ENCODE results near the gene CLEC18A.
A peak's percentile ranks its signal among the peaks of the same experiment; 100 is the strongest.
"Not testable (repeated sequence)": the region's sequence is repeated elsewhere in the genome, so short reads cannot be mapped to it uniquely, and the experiment has no call there.

Gene CLEC18A

GRCh38 chr16:69952116-69952515 lies 982 bp downstream of the CLEC18A start:
- DNase-seq (ENCODE audit: low spot score), result not testable (repeated sequence)

GRCh38 chr16:69952572-69953355 lies 1.6 kb downstream of the CLEC18A start:
- DNase-seq (ENCODE audit: low spot score), result not testable (repeated sequence)

- DNase-seq (ENCODE audit: low spot score), result not testable (repeated sequence)
Measured at GRCh38 chr16:69954241-69954640, 3.1 kb downstream of the CLEC18A start.

- not testable (repeated sequence) for DNase-seq (ENCODE audit: low spot score)
Measured at GRCh38 chr16:69963312-69963711, 12.2 kb downstream of the CLEC18A start.

GRCh38 chr16:69964960-69965660 lies 14.0 kb downstream of the CLEC18A start:
- peak; percentile 8 for DNase-seq (ENCODE audit: low spot score)

GRCh38 chr16:69965661-69966054 lies 14.5 kb downstream of the CLEC18A start:
- not testable (repeated sequence) for DNase-seq (ENCODE audit: low spot score)

- not testable (repeated sequence) for DNase-seq (ENCODE audit: low spot score)
Measured at GRCh38 chr16:69967688-69968087, 16.6 kb downstream of the CLEC18A start.

GRCh38 chr16:69968125-69968524 lies 17.0 kb downstream of the CLEC18A start:
- DNase-seq (ENCODE audit: low spot score), result not testable (repeated sequence)

- not testable (repeated sequence) for DNase-seq (ENCODE audit: low spot score)
Measured at GRCh38 chr16:69969657-69970056, 18.5 kb downstream of the CLEC18A start.

GRCh38 chr16:69972120-69972519 lies 21.0 kb downstream of the CLEC18A start:
- not testable (repeated sequence) for DNase-seq (ENCODE audit: low spot score)

GRCh38 chr16:69972935-69973334 lies 21.8 kb downstream of the CLEC18A start:
- not testable (repeated sequence) for DNase-seq (ENCODE audit: low spot score)

GRCh38 chr16:69985196-69985595 lies 34.1 kb downstream of the CLEC18A start:
- DNase-seq (ENCODE audit: low spot score), result not testable (repeated sequence)

GRCh38 chr16:69997956-69998355 lies 46.8 kb downstream of the CLEC18A start:
- not testable (repeated sequence) for DNase-seq (ENCODE audit: low spot score)

GRCh38 chr16:69999801-70000200 lies 48.7 kb downstream of the CLEC18A start:
- DNase-seq (ENCODE audit: low spot score), result not testable (repeated sequence)

- DNase-seq (ENCODE audit: low spot score), result not testable (repeated sequence)
Measured at GRCh38 chr16:70003511-70003910, 52.4 kb downstream of the CLEC18A start.

- DNase-seq (ENCODE audit: low spot score), result not testable (repeated sequence)
Measured at GRCh38 chr16:70008604-70009003, 57.5 kb downstream of the CLEC18A start.

- not testable (repeated sequence) for DNase-seq (ENCODE audit: low spot score)
Measured at GRCh38 chr16:70010615-70011014, 59.5 kb downstream of the CLEC18A start.

GRCh38 chr16:70011120-70011519 lies 60.0 kb downstream of the CLEC18A start:
- DNase-seq (ENCODE audit: low spot score), result not testable (repeated sequence)

GRCh38 chr16:70012354-70012753 lies 61.2 kb downstream of the CLEC18A start:
- DNase-seq (ENCODE audit: low spot score), result not testable (repeated sequence)

GRCh38 chr16:70012951-70013350 lies 61.8 kb downstream of the CLEC18A start:
- not testable (repeated sequence) for DNase-seq (ENCODE audit: low spot score)
